Ramos (cell line): ENCODE measurements around the gene MYH10.
"Not testable (repeated sequence)": the region's sequence is repeated elsewhere in the genome, so short reads cannot be mapped to it uniquely, and the experiment has no call there.

Experiments used
- in situ Hi-C: fragments of 300-500 bp; cut with MboI; formaldehyde crosslinking; loops from one replicate; pipeline ENCODE4 v1.14.3; 2022; ENCODE audit warnings: low sequenced_read_pairs; ENCODE audit not compliant: unreplicated experiment

Gene MYH10

GRCh38 chr17:8630227-8630801, at the start of gene MYH10:
Gene MYH10 (minus strand): TSS chr17:8630725. CDS start chr17:8623246, 7,479 bp downstream.
- in situ Hi-C loops = no loop called here

- in situ Hi-C loops = no loop called here
Measured at GRCh38 chr17:8679126-8679525, 48.6 kb upstream of the MYH10 start.

GRCh38 chr17:8675306-8675705, 44.8 kb upstream of the MYH10 start:
- in situ Hi-C loops = no loop called here

- in situ Hi-C loops = no loop called here
Measured at GRCh38 chr17:8674344-8675305, 44.1 kb upstream of the MYH10 start.

- in situ Hi-C loops = no loop called here
Measured at GRCh38 chr17:8673612-8674011, 43.1 kb upstream of the MYH10 start.

- in situ Hi-C loops = no loop called here
Measured at GRCh38 chr17:8672326-8672725, 41.8 kb upstream of the MYH10 start.

- in situ Hi-C loops = no loop called here
Measured at GRCh38 chr17:8670421-8670820, 39.9 kb upstream of the MYH10 start.

- in situ Hi-C loops = no loop called here
Measured at GRCh38 chr17:8668176-8668740, 37.7 kb upstream of the MYH10 start.

- in situ Hi-C loops = no loop called here
Measured at GRCh38 chr17:8667421-8667820, 36.9 kb upstream of the MYH10 start.

GRCh38 chr17:8665684-8666083, 35.2 kb upstream of the MYH10 start:
- in situ Hi-C loops = no loop called here

- in situ Hi-C loops = no loop called here
Measured at GRCh38 chr17:8664456-8665126, 34.1 kb upstream of the MYH10 start.

GRCh38 chr17:8662973-8663372, 32.4 kb upstream of the MYH10 start:
- in situ Hi-C loops = no loop called here

- in situ Hi-C loops = no loop called here
Measured at GRCh38 chr17:8662076-8662831, 31.7 kb upstream of the MYH10 start.

GRCh38 chr17:8660709-8661108, 30.2 kb upstream of the MYH10 start:
- in situ Hi-C loops = not testable (repeated sequence)

GRCh38 chr17:8659758-8660410, 29.4 kb upstream of the MYH10 start:
- in situ Hi-C loops = no loop called here

- in situ Hi-C loops = no loop called here
Measured at GRCh38 chr17:8658810-8659209, 28.3 kb upstream of the MYH10 start.

- in situ Hi-C loops = no loop called here
Measured at GRCh38 chr17:8656693-8657092, 26.2 kb upstream of the MYH10 start.

- in situ Hi-C loops = no loop called here
Measured at GRCh38 chr17:8654822-8655221, 24.3 kb upstream of the MYH10 start.

- in situ Hi-C loops = no loop called here
Measured at GRCh38 chr17:8651013-8651412, 20.5 kb upstream of the MYH10 start.

- in situ Hi-C loops = no loop called here
Measured at GRCh38 chr17:8650119-8650499, 19.6 kb upstream of the MYH10 start.
